Ascending aorta (tissue), 2 donors: Measurements from ENCODE around the gene WDR59. TPM values are rescaled to one million over a fixed set of nuclear protein-coding genes. Genes with fewer than 3 reads are reported as not detected.
A peak's percentile ranks its signal among the peaks of the same experiment; 100 is the strongest.
"Not testable (repeated sequence)": the region's sequence is repeated elsewhere in the genome, so short reads cannot be mapped to it uniquely, and the experiment has no call there.

Source experiments
- DNase-seq, 2 donors: peaks; one replicate each; pipeline ENCODE4 v3.0.0-alpha.2; 2019; ENCODE audit warnings: low spot score in 2 of 2
- H3K27ac ChIP-seq, 2 donors: fragments of 200-600 bp; sonication (generic); one replicate each; pipeline ENCODE4 v1.5.1; 2016 to 2017; ENCODE audit warnings: mild to moderate bottlenecking in 1 of 2
- H3K27me3 ChIP-seq: fragments of 200-600 bp; sonication (generic); one replicate; pipeline ENCODE4 v1.5.1; 2017
- H3K36me3 ChIP-seq, 2 donors: fragments of 200-600 bp; sonication (generic); one replicate each; pipeline ENCODE4 v1.5.1; 2016
- H3K4me1 ChIP-seq, 2 donors: fragments of 200-600 bp; sonication (generic); one replicate each; pipeline ENCODE4 v1.5.1; 2016 to 2017; ENCODE audit warnings: mild to moderate bottlenecking in 1 of 2
- H3K4me3 ChIP-seq, 2 donors: fragments of 200-600 bp; sonication (generic); one replicate each; pipeline ENCODE4 v1.5.1; 2016 to 2017; ENCODE audit warnings: mild to moderate bottlenecking in 1 of 2
- H3K9me3 ChIP-seq, 2 donors: fragments of 200-600 bp; sonication (generic); one replicate each; pipeline ENCODE4 v1.5.1; 2016
- intact Hi-C: fragments of 100-400 bp; cut with DNase I; formaldehyde crosslinking; loops from one replicate; pipeline ENCODE4 v1.15.1; 2023
- total RNA-seq: library from RNA; depleted of rRNA; stranded (reverse); fragments of >200 nt; gene quantifications from one replicate; pipeline ENCODE4 v1.1.0, GENCODE V29; 2016
- TF ChIP-seq, protein P1 (sequence below), 3 experiments: fragments of 200-600 bp in 2 of 3; fragments of 450-650 bp in 1 of 3; sonication (generic) in 2 of 3; IDR thresholded peaks; one replicate each; pipeline ENCODE4 v1.5.1; 2016 to 2019; ENCODE audit warnings: antibody characterized with exemption in 3 of 3, mild to moderate bottlenecking in 1 of 3, moderate library complexity in 1 of 3

WDR59 gene
- total RNA-seq, 1 donor from 2014 or later = 22.0 TPM

DNA sequence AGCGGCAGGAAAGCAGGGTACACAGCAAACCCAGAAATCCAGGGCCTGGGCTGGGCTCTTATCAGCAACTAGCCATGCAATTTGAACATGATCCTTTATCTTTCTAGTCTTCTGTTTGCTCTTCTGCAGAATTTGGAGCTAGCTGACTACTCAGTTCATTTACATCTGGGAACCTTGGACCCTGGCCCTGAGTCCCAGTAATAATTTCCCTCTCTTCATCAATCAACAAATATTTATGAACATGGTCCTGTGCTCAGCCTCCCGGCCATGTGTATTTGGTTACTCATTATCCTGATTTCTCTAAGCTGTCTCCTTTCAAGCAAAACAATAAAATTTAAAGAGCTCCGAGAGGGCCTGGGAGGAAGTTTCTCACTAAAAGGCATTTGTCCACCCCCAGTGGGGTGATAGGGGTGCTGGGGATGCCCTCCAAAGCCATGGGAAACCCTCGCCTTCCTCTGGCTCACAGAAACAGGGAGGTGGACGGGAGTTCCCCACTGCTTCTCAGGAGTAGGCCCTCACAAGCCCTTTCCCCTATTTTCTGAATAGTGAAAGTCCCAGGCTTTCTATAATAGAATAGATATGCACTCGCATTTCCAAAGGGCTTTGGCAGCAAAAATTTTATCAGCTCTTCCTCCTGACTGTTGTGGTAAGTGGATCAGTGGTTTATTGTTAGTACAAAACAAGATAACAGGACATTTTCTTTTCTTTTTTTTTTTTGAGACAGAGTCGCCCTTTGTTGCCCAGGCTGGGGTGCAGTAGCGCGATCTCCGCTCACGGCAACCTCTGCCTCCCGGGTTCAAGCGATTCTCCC is 6.9 kb upstream of the WDR59 start:
- no peak for DNase-seq
- Histone ChIP-seq H3K4me3 (no peak overlapping the region), H3K4me1 (no peaks in the 10 kb centered on the region), H3K36me3 (no peaks in the 10 kb centered on the region), H3K27ac (no peak overlapping the region), H3K27me3 (no peaks in the 10 kb centered on the region), H3K9me3 (no peaks in the 10 kb centered on the region)
- TF ChIP-seq, protein P1, sequence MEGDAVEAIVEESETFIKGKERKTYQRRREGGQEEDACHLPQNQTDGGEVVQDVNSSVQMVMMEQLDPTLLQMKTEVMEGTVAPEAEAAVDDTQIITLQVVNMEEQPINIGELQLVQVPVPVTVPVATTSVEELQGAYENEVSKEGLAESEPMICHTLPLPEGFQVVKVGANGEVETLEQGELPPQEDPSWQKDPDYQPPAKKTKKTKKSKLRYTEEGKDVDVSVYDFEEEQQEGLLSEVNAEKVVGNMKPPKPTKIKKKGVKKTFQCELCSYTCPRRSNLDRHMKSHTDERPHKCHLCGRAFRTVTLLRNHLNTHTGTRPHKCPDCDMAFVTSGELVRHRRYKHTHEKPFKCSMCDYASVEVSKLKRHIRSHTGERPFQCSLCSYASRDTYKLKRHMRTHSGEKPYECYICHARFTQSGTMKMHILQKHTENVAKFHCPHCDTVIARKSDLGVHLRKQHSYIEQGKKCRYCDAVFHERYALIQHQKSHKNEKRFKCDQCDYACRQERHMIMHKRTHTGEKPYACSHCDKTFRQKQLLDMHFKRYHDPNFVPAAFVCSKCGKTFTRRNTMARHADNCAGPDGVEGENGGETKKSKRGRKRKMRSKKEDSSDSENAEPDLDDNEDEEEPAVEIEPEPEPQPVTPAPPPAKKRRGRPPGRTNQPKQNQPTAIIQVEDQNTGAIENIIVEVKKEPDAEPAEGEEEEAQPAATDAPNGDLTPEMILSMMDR (IDR thresholded peaks at IDR 0.05) = no peak
- intact Hi-C loops = no loop called here

DNA sequence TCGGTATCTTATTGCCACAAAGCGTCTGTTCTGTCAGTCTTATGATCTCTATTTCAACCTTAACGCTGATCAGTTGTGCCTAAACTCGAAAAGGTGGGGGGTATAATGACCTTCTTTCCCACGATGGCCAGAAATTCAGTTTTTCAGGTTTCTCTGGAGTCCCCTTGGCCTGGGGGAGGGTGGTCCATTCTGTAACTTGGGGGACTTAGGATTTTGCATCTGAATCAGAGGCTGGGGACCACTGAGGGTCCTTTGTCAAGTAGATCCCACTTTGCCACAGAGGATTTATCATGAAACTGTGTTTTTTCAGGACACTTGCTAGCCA is 6.3 kb upstream of the WDR59 start:
- no peak overlapping the region for H3K4me3 ChIP-seq
- no peaks in the 10 kb centered on the region for H3K9me3 ChIP-seq
- TF ChIP-seq, protein P1 (IDR thresholded peaks at IDR 0.05) = no peak
- H3K27ac ChIP-seq = no peak overlapping the region
- H3K27me3 ChIP-seq = no peaks in the 10 kb centered on the region
- no peaks in the 10 kb centered on the region for H3K4me1 ChIP-seq
- intact Hi-C loops = no loop called here
- DNase-seq = no peak
- H3K36me3 ChIP-seq = no peaks in the 10 kb centered on the region

DNA sequence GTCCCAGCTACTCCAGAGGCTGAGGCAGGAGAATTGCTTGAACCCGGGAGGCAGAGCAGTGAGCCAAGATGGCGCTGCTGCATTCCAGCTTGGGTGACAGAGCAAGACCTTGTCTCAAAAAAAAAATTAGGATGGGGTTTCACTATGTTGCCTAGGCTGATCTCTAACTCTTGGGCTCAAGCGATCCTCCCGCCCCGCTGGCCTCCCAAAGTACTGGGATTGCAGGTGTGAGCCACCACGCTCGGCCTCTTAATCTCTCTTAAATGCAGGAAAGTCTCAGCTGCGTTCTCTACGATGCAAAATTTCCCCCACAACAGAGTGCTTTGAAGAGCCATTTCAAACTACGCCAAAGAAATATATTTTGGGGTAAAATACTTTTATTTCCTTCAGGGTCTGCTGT is 5.9 kb upstream of the WDR59 start:
- TF ChIP-seq, protein P1 (IDR thresholded peaks at IDR 0.05) = no peak
- no peaks in the 10 kb centered on the region for H3K27me3 ChIP-seq
- intact Hi-C loops = no loop called here
- no peaks in the 10 kb centered on the region for H3K9me3 ChIP-seq
- no peak overlapping the region for H3K27ac ChIP-seq
- H3K4me1 ChIP-seq = no peaks in the 10 kb centered on the region
- no peaks in the 10 kb centered on the region for H3K36me3 ChIP-seq
- DNase-seq = no peak
- H3K4me3 ChIP-seq = no peak overlapping the region

DNA sequence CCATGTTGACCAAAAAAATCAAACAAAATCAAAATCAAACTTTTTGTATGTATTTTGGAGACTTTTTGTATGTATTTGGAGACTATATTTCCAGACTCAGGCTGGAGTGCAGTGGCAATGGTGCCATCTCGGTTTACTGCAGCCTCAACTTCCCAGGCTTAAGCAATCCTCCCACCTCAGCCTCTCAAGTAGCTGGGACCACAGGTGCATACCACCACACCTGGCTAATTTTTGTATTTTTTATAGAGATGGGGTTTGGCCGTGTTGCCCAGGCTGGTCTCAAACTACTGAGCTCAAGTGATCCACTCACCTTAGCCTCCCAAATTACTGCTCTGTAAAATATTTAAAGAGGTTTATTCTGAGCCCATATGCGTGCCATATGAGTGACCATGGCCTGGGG is 4.9 kb upstream of the WDR59 start:
- H3K4me1 ChIP-seq = not testable (repeated sequence)
- intact Hi-C loops = loop anchor here (10.0 kb wide), 1 partner anchor 635 kb away; the partner anchor contains the start of gene ADAT1

DNA sequence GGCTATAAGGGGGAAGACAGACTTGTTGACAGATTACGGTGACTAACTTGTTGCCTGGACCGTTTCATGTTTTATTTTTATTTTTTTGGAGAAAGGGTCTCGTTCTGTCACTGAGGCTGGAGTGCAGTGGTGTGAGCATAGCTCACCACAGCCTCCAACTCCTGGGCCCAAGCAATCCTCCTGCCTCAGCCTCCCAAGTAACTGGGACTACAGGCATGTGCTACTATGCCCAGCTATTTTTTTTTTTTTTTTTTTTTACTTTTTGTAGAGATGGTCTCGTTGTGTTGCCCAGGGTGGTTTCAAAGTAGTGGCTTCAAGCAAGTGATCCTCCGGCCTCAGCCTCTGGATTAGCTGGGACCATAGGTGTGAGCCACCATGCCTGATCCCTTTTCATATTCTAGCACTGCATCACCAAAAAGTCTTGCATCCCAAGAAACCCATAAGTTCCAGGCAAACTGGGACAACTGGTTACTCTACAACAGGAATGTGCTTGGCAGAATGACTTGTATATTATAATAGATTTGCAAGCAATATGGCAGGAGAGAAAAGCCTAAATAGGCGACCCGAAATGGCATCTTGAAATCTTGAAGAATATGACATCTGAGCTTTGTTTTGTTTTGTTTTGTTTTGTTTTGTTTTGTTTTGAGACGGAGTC is 2.2 kb upstream of the WDR59 start:
- TF ChIP-seq, protein P1 (IDR thresholded peaks at IDR 0.05) = no peak
- H3K4me1 ChIP-seq = peaks cover 0 to 9% of the 10 kb centered on the region in 2 donors
- H3K27ac ChIP-seq = no peak overlapping the region
- H3K27me3 ChIP-seq = no peaks in the 10 kb centered on the region
- no peak for DNase-seq
- no peaks in the 10 kb centered on the region for H3K36me3 ChIP-seq
- no peak overlapping the region for H3K4me3 ChIP-seq
- H3K9me3 ChIP-seq = no peaks in the 10 kb centered on the region
- intact Hi-C loops = loop anchor here (10.0 kb wide), 1 partner anchor 638 kb away; the partner anchor contains the start of gene ADAT1

More for the DNA sequence above, 4.9 kb upstream of the WDR59 start:
- H3K9me3 ChIP-seq, H3K36me3 ChIP-seq, H3K27me3 ChIP-seq, DNase-seq, H3K4me3 ChIP-seq, H3K27ac ChIP-seq: not testable (repeated sequence)

DNA sequence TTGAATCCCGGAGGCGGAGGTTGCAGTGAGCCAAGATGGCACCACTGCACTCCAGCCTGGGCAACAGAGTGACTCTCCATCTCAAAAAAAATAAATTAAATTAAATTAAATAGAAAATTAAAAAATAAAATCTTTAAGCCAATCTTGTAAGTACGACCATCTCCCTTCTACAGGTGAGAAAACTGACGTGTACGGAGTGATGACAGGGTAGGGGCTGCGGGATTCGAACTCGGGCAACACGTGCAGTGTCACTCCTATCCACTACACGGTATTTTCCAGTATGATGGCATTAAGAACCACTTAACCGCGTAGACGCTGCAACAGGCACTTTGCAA is 762 bp downstream of the WDR59 start:
- H3K36me3 ChIP-seq = no peaks in the 10 kb centered on the region
- peak overlapping the region in 1 of 2 donors; percentile 73 for H3K27ac ChIP-seq
- intact Hi-C loops = loop anchor here (10.0 kb wide), 1 partner anchor 641 kb away; the partner anchor contains the start of gene ADAT1
- H3K27me3 ChIP-seq = no peaks in the 10 kb centered on the region
- peaks cover 0 to 9% of the 10 kb centered on the region in 2 donors for H3K4me1 ChIP-seq
- TF ChIP-seq, protein P1 (IDR thresholded peaks at IDR 0.05) = no peak
- no peaks in the 10 kb centered on the region for H3K9me3 ChIP-seq
- H3K4me3 ChIP-seq = peak overlapping the region; percentile 81 to 83
- DNase-seq = no peak
